Body of pancreas (tissue), 4 donors: Measurements from ENCODE around the gene ENG.

Experiments used
- POLR2A ChIP-seq, 3 donors: fragments of 450-650 bp; IDR thresholded peaks; one replicate each; pipeline ENCODE4 v1.6.1; 2016; ENCODE audit warnings: antibody characterized with exemption in 3 of 3, mild to moderate bottlenecking in 2 of 3
- TF ChIP-seq, protein P1 (sequence below), 7 experiments: fragments of 450-650 bp in 4 of 7; fragments of 200-600 bp in 3 of 7; sonication (generic) in 3 of 7; IDR thresholded peaks; one replicate each; pipeline ENCODE4 v1.5.1; 2016 to 2019; ENCODE audit warnings: antibody characterized with exemption in 7 of 7

DNA sequence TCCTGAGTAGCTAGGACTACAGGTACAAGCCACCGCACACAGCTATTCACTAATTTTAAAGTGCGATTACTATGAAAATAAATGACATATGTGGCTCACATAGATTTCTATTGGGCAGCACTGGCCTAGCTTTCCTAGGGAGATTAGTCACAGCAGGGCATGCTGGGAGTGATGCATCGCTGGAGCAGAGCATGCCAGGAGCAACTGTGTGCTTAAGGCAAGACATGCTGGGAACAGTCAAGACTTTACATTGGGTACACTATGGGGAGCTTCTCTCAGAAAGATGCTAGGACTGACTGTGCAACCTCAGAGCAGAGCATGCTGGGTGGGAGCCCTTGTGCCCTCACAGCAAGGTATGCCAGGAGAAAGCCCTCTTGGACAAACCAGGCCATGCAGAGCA is 35.6 kb upstream of the ENG start:
- no peak for TF ChIP-seq POLR2A (IDR thresholded peaks at IDR 0.05)
- TF ChIP-seq, protein P1, sequence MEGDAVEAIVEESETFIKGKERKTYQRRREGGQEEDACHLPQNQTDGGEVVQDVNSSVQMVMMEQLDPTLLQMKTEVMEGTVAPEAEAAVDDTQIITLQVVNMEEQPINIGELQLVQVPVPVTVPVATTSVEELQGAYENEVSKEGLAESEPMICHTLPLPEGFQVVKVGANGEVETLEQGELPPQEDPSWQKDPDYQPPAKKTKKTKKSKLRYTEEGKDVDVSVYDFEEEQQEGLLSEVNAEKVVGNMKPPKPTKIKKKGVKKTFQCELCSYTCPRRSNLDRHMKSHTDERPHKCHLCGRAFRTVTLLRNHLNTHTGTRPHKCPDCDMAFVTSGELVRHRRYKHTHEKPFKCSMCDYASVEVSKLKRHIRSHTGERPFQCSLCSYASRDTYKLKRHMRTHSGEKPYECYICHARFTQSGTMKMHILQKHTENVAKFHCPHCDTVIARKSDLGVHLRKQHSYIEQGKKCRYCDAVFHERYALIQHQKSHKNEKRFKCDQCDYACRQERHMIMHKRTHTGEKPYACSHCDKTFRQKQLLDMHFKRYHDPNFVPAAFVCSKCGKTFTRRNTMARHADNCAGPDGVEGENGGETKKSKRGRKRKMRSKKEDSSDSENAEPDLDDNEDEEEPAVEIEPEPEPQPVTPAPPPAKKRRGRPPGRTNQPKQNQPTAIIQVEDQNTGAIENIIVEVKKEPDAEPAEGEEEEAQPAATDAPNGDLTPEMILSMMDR (IDR thresholded peaks at IDR 0.05), result no peak
